ENCODE data around the gene PIM3. TPM values are rescaled to one million over a fixed set of nuclear protein-coding genes. Genes with fewer than 3 reads are reported as not detected.

The PIM3 gene
- total RNA-seq, 1 experiment from 2014 or later, result 86.3 TPM

- H3K36me3 Mint-ChIP-seq (ENCODE audit: insufficient read depth, unreplicated experiment), result peaks cover 56% of the 10 kb centered on the region
- no peaks in the 10 kb centered on the region for H3K9me3 Mint-ChIP-seq (ENCODE audit: low read depth, unreplicated experiment)
- no TSS peak for BruUV-seq (replicated peaks)
- TF ChIP-seq CTCF (IDR thresholded peaks at IDR 0.05; ENCODE audit: unreplicated experiment), result no peak
- DNase-seq, result no peak
- intact Hi-C loops (cut with micrococcal nuclease; ENCODE audit: unreplicated experiment), result no loop called here
- no peaks in the 10 kb centered on the region for H3K27me3 Mint-ChIP-seq (ENCODE audit: unreplicated experiment)
- peaks cover 11% of the 10 kb centered on the region for H3K4me1 Mint-ChIP-seq (ENCODE audit: low read depth, unreplicated experiment)
- H3K4me3 Mint-ChIP-seq (ENCODE audit: low read depth, unreplicated experiment), result no peak overlapping the region
- no peak overlapping the region for H3K27ac Mint-ChIP-seq (ENCODE audit: unreplicated experiment)
- CTCF ChIA-PET, result interaction anchor here (3.3 kb wide), 1 partner anchor 39 kb away, joined by 16 read pairs; no protein-coding TSS in a partner anchor
Measured at GRCh38 chr22:49968831-49969661, 8.5 kb downstream of the PIM3 start.

DNA sequence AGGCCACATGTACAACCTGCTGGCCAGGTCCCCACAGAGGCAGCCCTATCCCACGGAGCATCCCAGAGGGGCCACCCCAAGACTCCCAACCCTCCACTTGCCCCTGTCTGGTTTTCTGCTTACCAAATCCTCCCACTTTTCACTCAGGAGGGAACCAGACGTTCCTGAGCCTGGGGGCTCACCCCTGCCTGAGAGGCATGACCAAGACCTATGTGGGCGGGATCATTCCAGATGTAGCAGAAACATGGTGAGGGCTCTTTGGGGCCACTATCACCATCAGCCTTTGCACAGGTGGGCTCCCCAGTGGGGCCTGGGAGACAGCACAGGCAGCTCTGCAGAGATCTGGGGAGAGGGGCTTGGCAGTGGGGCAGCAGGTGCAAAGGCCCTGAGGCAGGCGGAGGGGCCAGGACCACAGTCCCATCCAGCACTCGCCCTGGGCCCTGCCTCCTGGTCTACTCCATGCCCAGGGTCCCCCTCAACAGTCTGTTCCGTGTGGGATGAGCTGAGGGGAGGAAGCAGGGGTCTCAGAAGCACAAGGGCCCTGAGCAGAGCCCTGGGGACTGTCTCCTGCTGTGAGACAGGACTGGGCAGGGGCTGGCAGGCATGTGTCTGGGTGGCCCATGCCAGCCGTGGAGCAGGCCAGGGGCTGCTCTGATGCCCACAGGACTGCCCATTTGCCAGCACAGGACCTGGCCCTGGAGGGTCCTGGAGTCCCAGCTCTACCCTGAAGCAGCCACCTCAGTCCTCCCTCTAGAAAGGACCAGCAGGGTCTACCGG, 9.4 kb downstream of the PIM3 start:
- H3K4me3 Mint-ChIP-seq (ENCODE audit: low read depth, unreplicated experiment), result no peak overlapping the region
- no TSS peak for BruUV-seq (replicated peaks)
- no peaks in the 10 kb centered on the region for H3K27me3 Mint-ChIP-seq (ENCODE audit: unreplicated experiment)
- H3K4me1 Mint-ChIP-seq (ENCODE audit: low read depth, unreplicated experiment), result peaks cover 10% of the 10 kb centered on the region
- TF ChIP-seq CTCF (IDR thresholded peaks at IDR 0.05; ENCODE audit: unreplicated experiment), result no peak
- H3K9me3 Mint-ChIP-seq (ENCODE audit: low read depth, unreplicated experiment), result no peaks in the 10 kb centered on the region
- no peak for DNase-seq
- H3K27ac Mint-ChIP-seq (ENCODE audit: unreplicated experiment), result peak overlapping the region; percentile 87
- intact Hi-C loops (cut with micrococcal nuclease; ENCODE audit: unreplicated experiment), result loop anchor here (10.0 kb wide), 1 partner anchor 55 kb away; no protein-coding TSS in a partner anchor
- H3K36me3 Mint-ChIP-seq (ENCODE audit: insufficient read depth, unreplicated experiment), result peaks cover 47% of the 10 kb centered on the region
- CTCF ChIA-PET, result interaction anchor here (0.5 kb wide), 1 partner anchor 240 kb away, joined by 3 read pairs; no protein-coding TSS in a partner anchor

GRCh38 chr22:49970528-49971231, 10.1 kb downstream of the PIM3 start:
- H3K36me3 Mint-ChIP-seq (ENCODE audit: insufficient read depth, unreplicated experiment), result peaks cover 44% of the 10 kb centered on the region
- DNase-seq, result peak; percentile 98
- CTCF ChIA-PET, result interaction anchor here (0.7 to 2.0 kb wide), 3 partner anchors 18 to 60 kb away, joined by 3 to 11 read pairs (median 3); no protein-coding TSS in a partner anchor
- TF ChIP-seq CTCF (IDR thresholded peaks at IDR 0.05; ENCODE audit: unreplicated experiment), result no peak
- H3K4me1 Mint-ChIP-seq (ENCODE audit: low read depth, unreplicated experiment), result peaks cover 17% of the 10 kb centered on the region
- H3K27ac Mint-ChIP-seq (ENCODE audit: unreplicated experiment), result peak overlapping the region; percentile 87
- peak overlapping the region; percentile 72 for H3K4me3 Mint-ChIP-seq (ENCODE audit: low read depth, unreplicated experiment)
- intact Hi-C loops (cut with micrococcal nuclease; ENCODE audit: unreplicated experiment), result loop anchor here (10.0 kb wide), 1 partner anchor 54 kb away; no protein-coding TSS in a partner anchor
- H3K9me3 Mint-ChIP-seq (ENCODE audit: low read depth, unreplicated experiment), result no peaks in the 10 kb centered on the region
- no peaks in the 10 kb centered on the region for H3K27me3 Mint-ChIP-seq (ENCODE audit: unreplicated experiment)
- TSS peak; percentile 74 for BruUV-seq (replicated peaks)

Measured in Calu3 (cell line).